Effector memory CD4-positive, alpha-beta T cell (primary cell): ENCODE data around the gene KDM7A.

Experiments
- DNase-seq, 3 donors: peaks; one replicate each; pipeline ENCODE4 v3.0.0-alpha.2; 2020
- H3K27ac ChIP-seq: 2 replicates; pipeline ENCODE4 v1.7.0; 2013; ENCODE audit warnings: mild to moderate bottlenecking, low read length, moderate library complexity; ENCODE audit not compliant: insufficient read depth, poor library complexity, severe bottlenecking
- H3K27me3 ChIP-seq: replicated peaks from 2 replicates; pipeline ENCODE4 v1.7.0; 2013; ENCODE audit warnings: mild to moderate bottlenecking, low read length; ENCODE audit not compliant: insufficient read depth, control insufficient read depth, poor library complexity, severe bottlenecking
- H3K36me3 ChIP-seq: 2 replicates; pipeline ENCODE4 v1.7.0; 2013; ENCODE audit warnings: mild to moderate bottlenecking, low read length, moderate library complexity; ENCODE audit not compliant: control insufficient read depth, insufficient read depth
- H3K4me1 ChIP-seq: 2 replicates; pipeline ENCODE4 v1.7.0; 2013; ENCODE audit warnings: low read length, mild to moderate bottlenecking; ENCODE audit not compliant: control insufficient read depth, insufficient read depth, poor library complexity, severe bottlenecking
- H3K4me3 ChIP-seq: 2 replicates; pipeline ENCODE4 v1.7.0; 2013; ENCODE audit warnings: low read length, low read depth, mild to moderate bottlenecking; ENCODE audit not compliant: insufficient read depth, poor library complexity, severe bottlenecking
- H3K9me3 ChIP-seq: 2 replicates; pipeline ENCODE4 v1.7.0; 2013; ENCODE audit warnings: mild to moderate bottlenecking, low read length, moderate library complexity; ENCODE audit not compliant: control insufficient read depth

The KDM7A gene

GRCh38 chr7:140039896-140040295 is 136.9 kb downstream of the KDM7A start:
- Histone ChIP-seq H3K27me3 (no peaks in the 10 kb centered on the region), H3K27ac (no peak overlapping the region), H3K4me1 (no peaks in the 10 kb centered on the region), H3K4me3 (no peak overlapping the region), H3K36me3 (peaks cover 68% of the 10 kb centered on the region), H3K9me3 (no peaks in the 10 kb centered on the region)
- no peak for DNase-seq

- peaks cover 68% of the 10 kb centered on the region for H3K36me3 ChIP-seq
Measured at GRCh38 chr7:140039066-140039465, 137.7 kb downstream of the KDM7A start.

GRCh38 chr7:140036224-140036962 is 140.4 kb downstream of the KDM7A start:
- Histone ChIP-seq H3K27ac (no peak overlapping the region), H3K27me3 (no peaks in the 10 kb centered on the region), H3K9me3 (no peaks in the 10 kb centered on the region), H3K4me3 (no peak overlapping the region), H3K4me1 (no peaks in the 10 kb centered on the region), H3K36me3 (peaks cover 57% of the 10 kb centered on the region)
- no peak for DNase-seq

More at GRCh38 chr7:140039066-140039465, 137.7 kb downstream of the KDM7A start:
- Histone ChIP-seq H3K27me3 (no peaks in the 10 kb centered on the region), H3K9me3 (no peaks in the 10 kb centered on the region), H3K4me1 (no peaks in the 10 kb centered on the region), H3K27ac (no peak overlapping the region), H3K4me3 (no peak overlapping the region)
- DNase-seq, result no peak

- H3K36me3 ChIP-seq, result peaks cover 49% of the 10 kb centered on the region
- H3K27me3 ChIP-seq, result no peaks in the 10 kb centered on the region
- H3K27ac ChIP-seq, result no peak overlapping the region
- no peak overlapping the region for H3K4me3 ChIP-seq
- no peak for DNase-seq
- H3K9me3 ChIP-seq, result no peaks in the 10 kb centered on the region
- no peaks in the 10 kb centered on the region for H3K4me1 ChIP-seq
Measured at GRCh38 chr7:140035400-140036223, 141.2 kb downstream of the KDM7A start.
